ENCODE data around the gene LCORL. TPM values are rescaled to one million over a fixed set of nuclear protein-coding genes. Genes with fewer than 3 reads are reported as not detected.
"Not testable (repeated sequence)": the region's sequence is repeated elsewhere in the genome, so short reads cannot be mapped to it uniquely, and the experiment has no call there.

The LCORL gene
- total RNA-seq, 1 donor = 15.9 TPM

DNA sequence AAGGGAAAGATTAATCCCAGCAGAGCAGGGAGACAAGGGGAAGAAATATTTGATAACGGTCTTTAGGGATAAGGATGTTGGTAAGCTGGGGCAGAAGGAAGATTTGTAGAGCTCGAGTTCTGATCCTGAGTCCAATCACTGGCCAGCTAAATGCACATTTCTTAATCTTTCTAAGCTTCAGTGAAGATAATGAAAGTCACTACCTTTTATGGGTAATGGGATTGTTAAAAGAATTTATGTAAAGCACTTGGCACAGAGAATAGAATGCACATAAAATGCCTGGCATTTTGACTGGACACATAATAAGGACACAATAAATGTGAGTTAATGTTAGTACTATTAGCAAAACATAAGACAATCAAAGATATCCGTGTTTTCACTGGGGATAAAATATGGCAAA is 167.5 kb downstream of the LCORL start:
- Histone ChIP-seq H3K4me2 (ENCODE audit: insufficient read depth, low read length) (no peak overlapping the region), H3K4me1 (ENCODE audit: insufficient read depth, low read length) (no peaks in the 10 kb centered on the region), H3K9me3 (ENCODE audit: low read depth, low read length) (no peaks in the 10 kb centered on the region), H4K20me1 (ENCODE audit: insufficient read depth, low read length) (no peaks in the 10 kb centered on the region), H3K27me3 (ENCODE audit: insufficient read depth, low read length) (no peaks in the 10 kb centered on the region), H3K79me2 (ENCODE audit: insufficient read depth, low read length) (no peaks in the 10 kb centered on the region), H3K36me3 (ENCODE audit: insufficient read depth, low read length) (no peaks in the 10 kb centered on the region), H3K27ac (ENCODE audit: low read depth, low read length) (no peak overlapping the region), H2AFZ (ENCODE audit: low read length) (no peak overlapping the region), H3K4me3 (ENCODE audit: insufficient read depth, low read length) (no peak overlapping the region)
- no peak for DNase-seq (ENCODE audit: insufficient read length, low spot score, missing footprints)
- no peak for TF ChIP-seq CTCF (IDR thresholded peaks at IDR 0.05; ENCODE audit: extremely low read depth, low read depth, low read length)

DNA sequence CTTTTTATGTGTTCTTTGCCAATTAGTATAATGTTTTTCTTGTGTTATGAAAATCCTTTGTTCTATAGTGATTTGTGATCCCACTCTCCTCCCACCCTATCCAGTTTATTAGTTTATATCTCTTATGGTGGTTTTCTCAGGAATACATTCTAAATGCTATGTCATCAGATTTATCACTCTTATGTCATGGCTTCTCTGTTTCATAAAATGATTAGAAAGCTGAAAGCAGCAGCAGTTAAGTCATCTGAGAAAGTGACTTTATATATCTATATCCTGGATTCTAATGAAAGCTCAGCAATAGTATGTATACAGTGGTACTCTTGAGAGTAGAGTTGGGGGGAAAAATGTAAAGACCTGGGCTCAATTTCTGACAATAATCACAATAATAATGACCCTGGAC is 169.6 kb downstream of the LCORL start:
- Histone ChIP-seq H3K4me3 (ENCODE audit: insufficient read depth, low read length) (no peak overlapping the region), H3K4me1 (ENCODE audit: insufficient read depth, low read length) (no peaks in the 10 kb centered on the region), H3K79me2 (ENCODE audit: insufficient read depth, low read length) (no peaks in the 10 kb centered on the region), H3K36me3 (ENCODE audit: insufficient read depth, low read length) (no peaks in the 10 kb centered on the region), H2AFZ (ENCODE audit: low read length) (no peak overlapping the region), H3K27ac (ENCODE audit: low read depth, low read length) (no peak overlapping the region), H3K9me3 (ENCODE audit: low read depth, low read length) (no peaks in the 10 kb centered on the region), H3K4me2 (ENCODE audit: insufficient read depth, low read length) (no peak overlapping the region), H4K20me1 (ENCODE audit: insufficient read depth, low read length) (no peaks in the 10 kb centered on the region), H3K27me3 (ENCODE audit: insufficient read depth, low read length) (no peaks in the 10 kb centered on the region)
- DNase-seq (ENCODE audit: insufficient read length, low spot score, missing footprints) = peak; percentile 5
- TF ChIP-seq CTCF (IDR thresholded peaks at IDR 0.05; ENCODE audit: extremely low read depth, low read depth, low read length) = no peak

DNA sequence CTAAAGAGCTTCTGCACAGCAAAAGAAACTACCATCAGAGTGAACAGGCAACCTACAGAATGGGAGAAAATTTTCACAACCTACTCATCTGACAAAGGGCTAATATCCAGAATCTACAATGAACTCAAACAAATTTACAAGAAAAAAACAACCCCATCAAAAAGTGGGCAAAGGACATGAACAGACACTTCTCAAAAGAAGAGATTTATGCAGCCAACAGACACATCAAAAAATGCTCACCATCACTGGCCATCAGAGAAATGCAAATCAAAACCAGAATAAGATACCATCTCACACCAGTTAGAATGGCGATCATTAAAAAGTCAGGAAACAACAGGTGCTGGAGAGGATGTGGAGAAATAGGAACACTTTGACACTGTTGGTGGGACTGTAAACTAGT is 171.3 kb downstream of the LCORL start:
- H4K20me1 ChIP-seq (ENCODE audit: insufficient read depth, low read length); H3K4me3 ChIP-seq (ENCODE audit: insufficient read depth, low read length); H3K27ac ChIP-seq (ENCODE audit: low read depth, low read length); H3K79me2 ChIP-seq (ENCODE audit: insufficient read depth, low read length); H3K27me3 ChIP-seq (ENCODE audit: insufficient read depth, low read length); H2AFZ ChIP-seq (ENCODE audit: low read length); H3K36me3 ChIP-seq (ENCODE audit: insufficient read depth, low read length); H3K4me1 ChIP-seq (ENCODE audit: insufficient read depth, low read length); H3K4me2 ChIP-seq (ENCODE audit: insufficient read depth, low read length); H3K9me3 ChIP-seq (ENCODE audit: low read depth, low read length); DNase-seq (ENCODE audit: insufficient read length, low spot score, missing footprints): not testable (repeated sequence)

DNA sequence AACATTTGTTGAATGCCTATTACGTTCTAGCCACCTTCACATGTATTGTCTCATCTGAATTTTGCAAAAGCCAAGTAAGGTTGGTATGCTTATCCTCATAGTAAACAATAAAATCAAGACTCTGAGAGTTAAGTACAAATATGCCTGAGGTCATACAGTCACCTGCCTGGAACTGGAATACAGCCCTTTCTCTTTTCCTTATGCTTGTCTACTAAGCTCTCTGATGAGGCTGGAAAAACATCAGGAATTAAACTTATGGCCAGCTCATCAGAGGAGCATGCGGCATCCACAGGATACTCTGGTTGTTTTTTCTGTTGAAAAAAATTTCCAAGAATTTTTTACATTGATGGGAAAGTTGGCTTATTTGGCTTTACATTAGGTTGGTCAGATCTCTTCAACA is 175.3 kb downstream of the LCORL start:
- Histone ChIP-seq H4K20me1 (ENCODE audit: insufficient read depth, low read length) (no peaks in the 10 kb centered on the region), H3K27ac (ENCODE audit: low read depth, low read length) (peak overlapping the region; percentile 20), H3K27me3 (ENCODE audit: insufficient read depth, low read length) (no peaks in the 10 kb centered on the region), H3K4me3 (ENCODE audit: insufficient read depth, low read length) (no peak overlapping the region), H2AFZ (ENCODE audit: low read length) (no peak overlapping the region), H3K4me2 (ENCODE audit: insufficient read depth, low read length) (no peak overlapping the region), H3K36me3 (ENCODE audit: insufficient read depth, low read length) (peaks cover 12% of the 10 kb centered on the region), H3K4me1 (ENCODE audit: insufficient read depth, low read length) (peaks cover 7% of the 10 kb centered on the region), H3K9me3 (ENCODE audit: low read depth, low read length) (no peaks in the 10 kb centered on the region), H3K79me2 (ENCODE audit: insufficient read depth, low read length) (no peaks in the 10 kb centered on the region)
- TF ChIP-seq CTCF (IDR thresholded peaks at IDR 0.05; ENCODE audit: extremely low read depth, low read depth, low read length) = no peak
- DNase-seq (ENCODE audit: insufficient read length, low spot score, missing footprints) = no peak
